ENCODE data around the gene TMPRSS11D. TPM values are rescaled to one million over a fixed set of nuclear protein-coding genes. Genes with fewer than 3 reads are reported as not detected.

Gene TMPRSS11D
- total and polyA plus RNA-seq, 2 of the 8 experiments (the other 6 are each of a cell fraction or from before 2014, with no cell fraction given), result not detected

DNA sequence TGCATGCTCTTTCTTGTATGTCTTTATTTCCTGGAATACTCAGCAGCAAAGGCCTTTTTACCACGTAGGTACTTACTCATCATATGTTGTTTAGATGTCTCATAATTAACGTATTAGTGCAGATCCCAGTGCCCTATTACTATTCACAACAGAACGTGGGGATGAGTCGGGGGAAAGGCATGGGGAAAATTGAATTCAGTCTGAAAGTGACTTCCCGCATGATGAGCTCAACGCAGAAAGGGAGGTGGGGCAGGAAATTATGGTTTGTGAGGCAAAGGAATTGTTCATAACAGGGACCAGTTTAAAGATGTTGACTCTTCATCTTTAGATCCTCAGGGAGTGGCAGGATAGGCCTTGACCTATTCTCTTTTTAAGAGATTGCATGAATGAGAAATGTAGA, 2.0 kb upstream of the TMPRSS11D start (continued):
- TF ChIP-seq, protein P1, sequence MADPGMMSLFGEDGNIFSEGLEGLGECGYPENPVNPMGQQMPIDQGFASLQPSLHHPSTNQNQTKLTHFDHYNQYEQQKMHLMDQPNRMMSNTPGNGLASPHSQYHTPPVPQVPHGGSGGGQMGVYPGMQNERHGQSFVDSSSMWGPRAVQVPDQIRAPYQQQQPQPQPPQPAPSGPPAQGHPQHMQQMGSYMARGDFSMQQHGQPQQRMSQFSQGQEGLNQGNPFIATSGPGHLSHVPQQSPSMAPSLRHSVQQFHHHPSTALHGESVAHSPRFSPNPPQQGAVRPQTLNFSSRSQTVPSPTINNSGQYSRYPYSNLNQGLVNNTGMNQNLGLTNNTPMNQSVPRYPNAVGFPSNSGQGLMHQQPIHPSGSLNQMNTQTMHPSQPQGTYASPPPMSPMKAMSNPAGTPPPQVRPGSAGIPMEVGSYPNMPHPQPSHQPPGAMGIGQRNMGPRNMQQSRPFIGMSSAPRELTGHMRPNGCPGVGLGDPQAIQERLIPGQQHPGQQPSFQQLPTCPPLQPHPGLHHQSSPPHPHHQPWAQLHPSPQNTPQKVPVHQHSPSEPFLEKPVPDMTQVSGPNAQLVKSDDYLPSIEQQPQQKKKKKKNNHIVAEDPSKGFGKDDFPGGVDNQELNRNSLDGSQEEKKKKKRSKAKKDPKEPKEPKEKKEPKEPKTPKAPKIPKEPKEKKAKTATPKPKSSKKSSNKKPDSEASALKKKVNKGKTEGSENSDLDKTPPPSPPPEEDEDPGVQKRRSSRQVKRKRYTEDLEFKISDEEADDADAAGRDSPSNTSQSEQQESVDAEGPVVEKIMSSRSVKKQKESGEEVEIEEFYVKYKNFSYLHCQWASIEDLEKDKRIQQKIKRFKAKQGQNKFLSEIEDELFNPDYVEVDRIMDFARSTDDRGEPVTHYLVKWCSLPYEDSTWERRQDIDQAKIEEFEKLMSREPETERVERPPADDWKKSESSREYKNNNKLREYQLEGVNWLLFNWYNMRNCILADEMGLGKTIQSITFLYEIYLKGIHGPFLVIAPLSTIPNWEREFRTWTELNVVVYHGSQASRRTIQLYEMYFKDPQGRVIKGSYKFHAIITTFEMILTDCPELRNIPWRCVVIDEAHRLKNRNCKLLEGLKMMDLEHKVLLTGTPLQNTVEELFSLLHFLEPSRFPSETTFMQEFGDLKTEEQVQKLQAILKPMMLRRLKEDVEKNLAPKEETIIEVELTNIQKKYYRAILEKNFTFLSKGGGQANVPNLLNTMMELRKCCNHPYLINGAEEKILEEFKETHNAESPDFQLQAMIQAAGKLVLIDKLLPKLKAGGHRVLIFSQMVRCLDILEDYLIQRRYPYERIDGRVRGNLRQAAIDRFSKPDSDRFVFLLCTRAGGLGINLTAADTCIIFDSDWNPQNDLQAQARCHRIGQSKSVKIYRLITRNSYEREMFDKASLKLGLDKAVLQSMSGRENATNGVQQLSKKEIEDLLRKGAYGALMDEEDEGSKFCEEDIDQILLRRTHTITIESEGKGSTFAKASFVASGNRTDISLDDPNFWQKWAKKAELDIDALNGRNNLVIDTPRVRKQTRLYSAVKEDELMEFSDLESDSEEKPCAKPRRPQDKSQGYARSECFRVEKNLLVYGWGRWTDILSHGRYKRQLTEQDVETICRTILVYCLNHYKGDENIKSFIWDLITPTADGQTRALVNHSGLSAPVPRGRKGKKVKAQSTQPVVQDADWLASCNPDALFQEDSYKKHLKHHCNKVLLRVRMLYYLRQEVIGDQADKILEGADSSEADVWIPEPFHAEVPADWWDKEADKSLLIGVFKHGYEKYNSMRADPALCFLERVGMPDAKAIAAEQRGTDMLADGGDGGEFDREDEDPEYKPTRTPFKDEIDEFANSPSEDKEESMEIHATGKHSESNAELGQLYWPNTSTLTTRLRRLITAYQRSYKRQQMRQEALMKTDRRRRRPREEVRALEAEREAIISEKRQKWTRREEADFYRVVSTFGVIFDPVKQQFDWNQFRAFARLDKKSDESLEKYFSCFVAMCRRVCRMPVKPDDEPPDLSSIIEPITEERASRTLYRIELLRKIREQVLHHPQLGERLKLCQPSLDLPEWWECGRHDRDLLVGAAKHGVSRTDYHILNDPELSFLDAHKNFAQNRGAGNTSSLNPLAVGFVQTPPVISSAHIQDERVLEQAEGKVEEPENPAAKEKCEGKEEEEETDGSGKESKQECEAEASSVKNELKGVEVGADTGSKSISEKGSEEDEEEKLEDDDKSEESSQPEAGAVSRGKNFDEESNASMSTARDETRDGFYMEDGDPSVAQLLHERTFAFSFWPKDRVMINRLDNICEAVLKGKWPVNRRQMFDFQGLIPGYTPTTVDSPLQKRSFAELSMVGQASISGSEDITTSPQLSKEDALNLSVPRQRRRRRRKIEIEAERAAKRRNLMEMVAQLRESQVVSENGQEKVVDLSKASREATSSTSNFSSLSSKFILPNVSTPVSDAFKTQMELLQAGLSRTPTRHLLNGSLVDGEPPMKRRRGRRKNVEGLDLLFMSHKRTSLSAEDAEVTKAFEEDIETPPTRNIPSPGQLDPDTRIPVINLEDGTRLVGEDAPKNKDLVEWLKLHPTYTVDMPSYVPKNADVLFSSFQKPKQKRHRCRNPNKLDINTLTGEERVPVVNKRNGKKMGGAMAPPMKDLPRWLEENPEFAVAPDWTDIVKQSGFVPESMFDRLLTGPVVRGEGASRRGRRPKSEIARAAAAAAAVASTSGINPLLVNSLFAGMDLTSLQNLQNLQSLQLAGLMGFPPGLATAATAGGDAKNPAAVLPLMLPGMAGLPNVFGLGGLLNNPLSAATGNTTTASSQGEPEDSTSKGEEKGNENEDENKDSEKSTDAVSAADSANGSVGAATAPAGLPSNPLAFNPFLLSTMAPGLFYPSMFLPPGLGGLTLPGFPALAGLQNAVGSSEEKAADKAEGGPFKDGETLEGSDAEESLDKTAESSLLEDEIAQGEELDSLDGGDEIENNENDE (IDR thresholded peaks at IDR 0.05; ENCODE audit: insufficient replicate concordance, low read length), result no peak
- TF ChIP-seq NRF1 (IDR thresholded peaks at IDR 0.05; ENCODE audit: low read depth, low read length) (no peak), ASH2L (IDR thresholded peaks at IDR 0.05; ENCODE audit: low read length) (no peak), JUND (IDR thresholded peaks at IDR 0.05; ENCODE audit: low read length) (no peak), SP2 (IDR thresholded peaks at IDR 0.05; ENCODE audit: low read length) (no peak), CTBP2 (IDR thresholded peaks at IDR 0.05; ENCODE audit: borderline replicate concordance, insufficient read depth, insufficient read length, low read length) (no peak), KDM1A (IDR thresholded peaks at IDR 0.05; ENCODE audit: borderline replicate concordance, low read length) (no peak), TEAD4 (IDR thresholded peaks at IDR 0.05; ENCODE audit: low read depth, low read length) (no peak), RXRA (IDR thresholded peaks at IDR 0.05; ENCODE audit: insufficient read depth, low read depth, low read length) (no peak), RNF2 (IDR thresholded peaks at IDR 0.05; ENCODE audit: borderline replicate concordance, low read depth, low read length, missing control alignments, poor library complexity, severe bottlenecking) (no peak)
- TF ChIP-seq, protein P2, sequence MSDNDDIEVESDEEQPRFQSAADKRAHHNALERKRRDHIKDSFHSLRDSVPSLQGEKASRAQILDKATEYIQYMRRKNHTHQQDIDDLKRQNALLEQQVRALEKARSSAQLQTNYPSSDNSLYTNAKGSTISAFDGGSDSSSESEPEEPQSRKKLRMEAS (IDR thresholded peaks at IDR 0.05), result no peak
